Left forelimb (tissue), 1 donor: ENCODE data around the gene MTHFD1L.

Source experiments
- DNase-seq: peaks from one replicate; pipeline ENCODE4 v3.0.0-alpha.2; 2018; ENCODE audit warnings: low spot score

Gene MTHFD1L

DNA sequence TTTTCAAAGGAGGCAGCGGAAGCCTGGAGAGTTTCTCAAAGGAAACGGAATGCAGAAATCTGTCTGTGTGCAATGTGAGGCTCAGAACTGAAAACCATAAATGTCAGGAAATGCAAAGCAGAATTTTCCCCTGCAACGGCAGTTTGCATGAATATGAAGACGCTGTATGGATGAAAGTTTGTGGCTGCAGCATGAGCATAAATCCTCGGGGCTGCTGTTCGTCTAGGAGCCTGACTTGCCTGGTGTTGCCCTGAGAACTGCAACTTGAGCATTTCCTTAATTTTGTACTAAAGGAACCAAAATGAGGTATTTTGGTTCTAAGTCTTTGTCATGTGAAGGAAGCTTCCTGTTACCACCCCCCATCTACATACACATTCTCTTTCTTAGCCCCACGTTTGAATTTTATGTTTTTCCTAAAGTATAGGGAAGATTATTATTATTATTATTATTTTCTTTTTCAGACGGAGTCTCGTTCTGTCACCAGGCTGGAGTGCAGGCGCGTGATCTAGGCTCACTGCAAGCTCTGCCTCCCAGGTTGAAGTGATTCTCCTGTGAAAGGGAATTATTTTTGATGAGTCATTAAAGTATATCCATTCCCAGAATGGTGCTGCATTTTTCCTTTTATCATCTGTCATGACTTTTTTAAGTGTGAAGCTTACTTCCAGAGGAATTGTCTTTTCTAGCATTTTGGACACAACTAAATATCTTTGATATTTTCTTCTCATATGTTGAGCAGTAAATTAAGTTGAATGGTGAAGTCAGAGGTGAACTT is 33.1 kb downstream of the MTHFD1L start:
- DNase-seq: no peak

DNA sequence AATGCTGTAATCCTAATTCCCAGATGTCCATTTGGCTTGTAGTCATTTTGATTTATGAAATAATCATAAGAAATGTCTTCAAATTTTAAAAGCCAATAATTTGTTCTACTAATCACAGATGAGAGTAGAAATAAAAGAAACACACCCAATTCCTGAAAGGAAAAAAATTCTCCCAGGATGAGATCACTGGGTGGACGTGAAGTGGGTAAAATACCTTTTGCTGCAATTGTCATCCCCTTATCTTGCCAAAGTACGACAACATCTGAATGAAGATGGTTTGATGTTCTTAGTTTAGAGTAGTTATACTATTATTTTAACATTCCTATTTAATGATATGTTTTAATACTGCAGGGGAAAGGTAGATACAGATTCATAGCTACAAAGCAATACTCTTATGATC is 33.7 kb downstream of the MTHFD1L start:
- DNase-seq: no peak

DNA sequence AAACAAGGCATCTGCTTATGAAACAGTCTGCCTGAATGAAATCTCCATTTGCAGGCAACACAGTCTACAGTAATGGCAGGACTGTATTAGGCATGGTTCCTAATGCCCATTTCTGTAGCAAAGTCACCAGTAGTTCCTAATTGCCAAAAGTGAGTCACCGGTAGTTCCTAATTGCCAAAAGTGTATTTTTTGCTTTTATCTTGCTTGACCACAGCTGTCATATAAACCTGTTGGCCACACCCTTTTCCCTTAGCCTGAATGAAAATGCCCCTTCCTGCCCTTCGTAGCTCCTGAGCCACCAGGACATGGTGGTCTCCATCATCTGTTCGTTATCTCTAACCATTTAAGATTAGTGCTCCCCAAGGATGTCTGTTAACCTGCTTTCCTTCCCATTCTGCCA is 34.5 kb downstream of the MTHFD1L start:
- no peak for DNase-seq

DNA sequence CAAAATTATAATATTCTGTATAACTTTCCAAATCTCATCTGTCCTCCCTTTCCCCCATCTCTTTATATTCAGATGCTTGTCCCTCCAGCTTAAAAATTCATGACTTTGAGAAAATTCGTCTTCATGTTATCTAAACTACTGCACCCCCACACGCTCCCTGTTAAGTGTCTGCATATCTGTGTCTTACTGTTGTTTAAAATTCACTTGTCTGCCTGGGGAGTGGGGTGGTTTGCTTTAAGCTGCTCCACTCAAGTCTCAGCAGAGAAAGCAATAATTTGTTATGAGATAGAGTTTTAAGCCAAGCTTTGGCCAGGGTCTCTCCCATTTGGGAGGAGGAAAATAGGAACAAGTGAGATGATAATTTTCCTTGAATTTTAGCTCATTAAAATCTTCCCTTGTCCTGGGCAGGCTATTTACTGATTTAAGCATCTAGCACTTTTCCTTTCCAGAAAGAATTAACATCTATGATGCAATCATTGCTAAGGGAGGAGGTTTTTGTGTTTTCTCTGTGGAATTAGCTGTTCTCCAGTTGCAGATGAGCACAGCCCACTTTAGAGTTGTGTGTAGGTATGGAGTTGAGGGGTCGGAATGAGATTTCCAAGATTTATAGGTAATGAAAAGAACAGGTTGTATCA is 36.8 kb downstream of the MTHFD1L start:
- no peak for DNase-seq

DNA sequence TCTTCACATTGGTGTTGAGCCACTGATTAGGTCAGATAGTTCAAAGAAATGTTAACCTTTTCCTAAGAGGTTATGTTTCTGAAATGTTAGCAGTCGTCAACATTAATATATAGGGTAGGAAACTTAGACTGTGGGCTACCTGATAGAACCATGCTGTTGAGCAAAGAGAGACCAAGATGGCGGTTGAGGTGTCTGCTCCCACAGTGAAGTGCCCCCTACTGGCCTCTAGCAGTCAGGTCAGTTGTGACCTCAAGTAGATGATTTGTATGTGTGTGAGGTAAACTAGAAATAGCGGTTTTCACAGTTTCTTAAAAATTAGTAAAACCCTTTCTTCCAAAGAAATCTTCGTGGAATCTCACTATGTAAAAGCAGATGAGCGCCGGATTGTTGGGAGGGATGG is 40.3 kb downstream of the MTHFD1L start:
- DNase-seq: no peak

DNA sequence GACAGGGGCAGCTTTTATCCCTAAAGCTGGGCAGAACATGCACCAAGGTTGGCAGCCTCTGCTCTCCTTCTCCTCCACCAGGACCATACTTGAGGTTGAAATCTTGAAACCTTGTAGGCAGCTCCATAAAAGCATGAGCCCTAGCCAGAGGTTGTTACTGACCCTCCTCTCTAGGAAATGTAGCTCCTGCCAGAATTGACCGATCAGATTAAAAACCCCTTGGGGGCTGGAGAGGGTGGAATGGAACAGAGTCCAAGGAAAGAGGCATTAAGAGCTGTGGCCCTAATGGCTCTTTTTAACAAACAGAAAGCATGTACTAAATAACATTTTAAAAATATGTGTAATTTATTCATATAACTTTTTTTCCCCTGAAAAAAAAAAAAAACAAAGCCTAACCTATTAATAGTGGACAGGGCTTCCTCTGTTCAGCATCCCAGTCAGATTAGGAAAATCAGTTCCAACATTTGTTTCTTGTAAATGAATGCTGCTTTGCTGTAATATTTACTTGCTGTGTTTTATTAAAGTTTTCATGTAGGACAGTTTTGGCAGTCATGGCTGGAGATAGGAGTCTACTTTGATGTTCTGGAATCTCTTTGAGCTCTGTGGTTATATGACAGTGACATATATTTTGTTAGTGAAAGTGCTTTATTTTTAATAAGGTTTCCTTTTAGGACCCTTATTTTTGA is 41.3 kb downstream of the MTHFD1L start:
- no peak for DNase-seq

DNA sequence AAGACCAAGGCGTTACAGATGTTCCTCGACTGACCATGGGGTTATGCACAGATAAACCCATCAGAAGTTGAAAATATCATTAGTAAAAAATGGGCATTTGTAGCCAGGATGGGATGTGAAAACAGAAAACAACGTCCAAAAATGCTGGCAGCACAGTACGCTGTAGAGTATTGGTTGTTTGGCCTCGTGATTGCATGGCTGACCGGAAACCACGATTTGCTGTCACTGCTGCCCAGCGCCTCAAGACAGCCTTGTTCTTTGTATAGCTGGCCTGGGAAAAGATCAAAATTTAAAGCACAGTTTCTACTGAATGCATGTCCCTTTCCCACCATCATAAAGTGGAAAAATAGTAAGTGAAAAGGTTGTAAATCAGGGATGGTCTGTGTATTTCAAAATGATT is 41.9 kb downstream of the MTHFD1L start:
- no peak for DNase-seq

DNA sequence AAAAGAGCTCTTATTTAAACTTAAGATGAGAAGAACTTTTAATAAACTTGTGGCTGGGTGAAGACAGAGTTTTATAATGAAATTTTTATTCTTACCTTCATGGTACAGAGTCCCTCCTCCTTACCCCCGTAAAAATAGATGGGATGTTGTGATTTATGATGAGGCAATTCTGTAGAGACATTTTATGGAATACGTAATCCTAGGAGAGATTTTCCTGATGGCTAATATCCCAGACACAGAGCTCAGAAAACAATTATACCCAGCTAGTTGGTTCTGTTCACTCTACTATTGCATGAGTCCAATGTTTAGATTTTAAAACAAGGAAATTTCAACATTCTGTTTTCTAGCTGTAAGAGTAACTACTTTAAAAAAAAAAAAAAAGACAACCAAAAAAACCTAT is 43.4 kb downstream of the MTHFD1L start:
- no peak for DNase-seq

DNA sequence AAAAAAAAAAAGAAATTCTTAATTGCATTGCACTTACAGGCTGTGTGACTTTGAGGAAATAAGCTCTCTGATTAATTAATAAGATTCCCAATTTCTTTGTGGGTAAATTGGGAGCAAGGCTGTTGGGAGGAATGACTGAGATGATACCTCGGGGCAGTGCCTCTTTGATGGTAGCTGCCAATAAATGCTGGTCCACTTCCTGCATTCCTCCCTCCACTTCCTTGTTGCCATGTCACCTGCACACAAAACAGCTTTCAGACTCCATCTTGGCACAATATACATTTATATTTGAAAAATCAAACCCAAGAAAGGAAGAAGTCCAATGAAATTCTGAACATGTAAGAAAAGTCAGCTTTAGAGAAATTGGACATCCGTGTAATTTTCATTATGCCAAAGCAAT is 45.1 kb downstream of the MTHFD1L start:
- no peak for DNase-seq

DNA sequence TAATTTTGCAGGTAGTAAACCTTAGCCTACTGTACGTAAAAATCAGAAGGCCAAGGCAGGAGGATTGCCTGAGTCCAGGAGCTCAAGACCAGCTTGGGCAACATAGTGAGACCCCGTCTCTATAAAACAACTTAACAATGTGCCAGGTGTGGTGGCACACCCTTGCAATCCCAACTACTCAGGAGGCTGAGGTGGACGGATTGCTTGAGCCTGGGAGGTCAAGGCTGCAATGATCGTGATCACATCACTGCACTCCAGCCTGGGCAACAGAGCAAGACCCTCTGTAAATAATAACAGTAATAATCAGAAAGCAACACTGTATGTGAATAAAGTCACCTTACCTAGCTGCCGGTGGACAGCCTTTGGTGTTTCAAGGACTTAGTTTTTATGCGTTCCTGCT is 48.9 kb downstream of the MTHFD1L start:
- no peak for DNase-seq

DNA sequence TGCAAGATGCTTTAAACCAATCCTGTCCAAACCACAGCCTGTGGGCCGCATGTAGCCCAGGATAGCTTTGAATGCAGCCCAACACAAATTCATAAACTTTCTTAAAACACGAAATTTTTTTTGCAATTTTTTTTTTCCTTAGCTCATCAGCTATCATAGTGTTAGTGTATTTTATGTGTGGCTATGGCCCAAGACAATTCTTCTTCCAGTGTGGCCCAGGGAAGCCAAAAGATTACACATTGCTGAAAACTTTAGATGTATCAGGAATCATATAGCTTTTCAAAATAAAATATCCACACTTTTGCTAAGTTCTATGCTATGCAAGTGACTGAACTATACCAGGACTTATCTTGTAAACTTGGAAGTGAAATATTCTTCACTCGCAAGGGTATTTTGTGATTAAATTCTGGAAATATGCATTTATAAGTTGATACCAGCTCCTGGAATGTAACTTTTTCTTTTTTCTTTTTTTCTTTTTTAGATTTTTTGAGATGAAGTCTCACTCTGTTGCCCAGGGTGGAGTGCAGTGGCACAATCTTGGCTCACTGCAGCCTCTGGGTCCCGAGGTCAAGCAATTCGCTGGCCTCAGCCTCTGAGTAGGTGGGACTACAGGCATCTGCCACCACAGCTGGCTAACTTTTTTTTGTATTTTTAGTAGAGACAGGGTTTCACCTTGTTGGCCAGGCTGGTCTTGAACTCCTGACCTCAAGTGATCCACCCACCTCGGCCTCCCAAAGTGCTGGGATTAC is 49.8 kb downstream of the MTHFD1L start:
- DNase-seq: no peak

DNA sequence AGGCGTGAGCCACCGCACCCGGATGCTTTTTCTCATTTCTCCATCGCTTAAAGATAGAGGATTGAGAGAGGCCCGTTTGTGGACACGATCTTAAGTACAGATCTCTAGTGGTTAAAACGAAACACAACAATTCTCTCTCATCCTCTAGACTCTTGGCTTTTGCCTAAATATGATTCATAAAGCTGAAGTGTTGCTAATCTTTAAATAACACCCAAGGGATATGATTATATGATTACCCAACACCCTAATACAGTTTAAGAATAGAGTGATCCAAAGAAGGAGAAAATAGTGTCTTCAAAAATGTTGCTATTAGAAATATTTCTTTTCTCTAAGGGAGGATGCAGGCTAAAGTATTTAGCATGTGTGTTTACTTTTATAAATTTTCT is 50.4 kb downstream of the MTHFD1L start:
- DNase-seq: no peak

DNA sequence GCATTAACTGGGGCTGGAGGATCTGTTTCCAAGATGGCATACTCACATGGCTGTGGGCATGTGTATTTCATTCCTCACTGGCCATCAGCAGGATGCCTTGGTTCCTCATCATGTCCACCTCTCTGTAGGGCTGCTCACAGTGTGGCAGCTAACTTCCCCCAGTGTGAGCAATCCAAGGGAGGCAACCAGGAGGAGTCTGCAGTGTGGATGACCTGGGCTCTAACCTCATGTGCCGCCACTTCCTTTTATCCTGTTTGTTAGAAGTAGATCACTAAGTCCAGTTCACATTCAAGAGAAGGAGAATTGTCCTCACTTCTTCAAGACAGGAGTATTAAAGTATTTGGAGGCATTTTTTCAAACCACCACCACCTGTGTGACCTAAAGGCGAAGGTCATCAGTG is 54.4 kb downstream of the MTHFD1L start:
- DNase-seq: no peak

DNA sequence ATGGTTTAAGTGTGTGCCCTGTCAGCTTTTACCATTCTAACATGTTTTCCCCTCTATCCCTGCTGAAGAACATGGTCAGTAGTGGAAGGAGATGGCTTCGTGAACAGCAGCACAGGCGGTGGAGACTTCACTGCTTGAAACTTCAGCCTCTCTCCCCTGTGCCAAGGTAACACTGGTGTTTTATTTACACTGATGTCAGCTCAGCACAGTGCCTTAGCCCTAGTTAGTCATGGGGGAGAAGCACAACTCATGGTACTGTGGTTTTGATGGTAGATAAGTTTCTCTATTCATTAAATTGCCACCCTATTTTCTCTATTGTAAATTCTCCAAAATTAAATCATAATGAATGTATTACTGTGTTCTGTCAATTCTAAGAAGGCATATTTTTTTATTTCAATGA is 56.6 kb downstream of the MTHFD1L start:
- no peak for DNase-seq

DNA sequence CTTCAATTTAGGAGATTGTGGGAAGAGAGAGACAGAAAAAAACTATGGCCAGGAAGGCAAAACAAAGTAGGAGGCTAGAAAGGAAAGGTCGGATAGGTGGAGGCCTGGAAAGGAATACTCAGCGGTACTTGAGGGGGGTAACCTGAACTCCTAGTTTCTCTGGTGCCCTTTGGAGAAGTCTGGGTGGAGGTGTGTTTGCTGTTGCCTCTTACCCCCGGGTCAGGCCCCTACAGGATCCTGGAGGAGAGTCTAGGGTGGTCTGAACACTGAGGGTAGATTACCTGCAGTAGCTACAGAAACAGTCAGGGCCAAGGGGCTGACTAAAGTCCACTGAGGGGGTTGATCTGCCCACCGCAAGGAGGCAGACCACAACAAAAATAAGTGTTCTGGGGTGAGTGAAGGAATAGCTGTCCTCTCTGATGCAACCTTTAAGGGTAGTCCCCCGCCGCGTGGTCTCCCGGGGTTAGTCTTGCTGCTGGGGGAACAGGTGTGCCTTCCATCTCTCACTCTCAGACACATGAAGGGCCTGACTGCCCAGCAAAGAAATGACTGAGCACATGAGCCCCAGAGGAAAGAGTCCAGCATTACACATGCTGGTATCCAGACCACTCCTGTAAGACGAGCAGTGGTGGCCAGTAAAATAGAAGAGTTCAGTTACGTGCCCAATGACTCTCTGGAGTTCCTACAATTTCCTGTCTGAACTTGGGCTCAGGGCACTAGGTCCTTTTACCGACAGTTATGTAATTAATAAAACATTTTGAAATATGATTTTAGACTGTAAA is 59.5 kb downstream of the MTHFD1L start:
- no peak for DNase-seq

DNA sequence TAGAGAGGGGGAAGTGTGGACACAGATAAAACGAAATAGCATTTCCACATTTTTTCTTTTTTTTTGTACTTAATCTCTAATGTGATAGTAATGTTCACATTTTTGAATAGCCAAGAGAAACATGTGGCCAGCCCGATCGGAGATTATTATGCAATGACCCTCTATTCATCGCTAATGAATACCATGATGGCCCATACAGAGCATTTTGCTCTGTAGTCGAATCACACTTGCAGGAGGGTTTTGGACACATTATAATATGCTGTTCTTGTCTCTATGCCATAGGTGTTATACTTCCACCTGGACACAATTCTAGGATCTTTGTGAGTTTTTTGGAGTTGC is 60.1 kb downstream of the MTHFD1L start:
- DNase-seq: no peak

DNA sequence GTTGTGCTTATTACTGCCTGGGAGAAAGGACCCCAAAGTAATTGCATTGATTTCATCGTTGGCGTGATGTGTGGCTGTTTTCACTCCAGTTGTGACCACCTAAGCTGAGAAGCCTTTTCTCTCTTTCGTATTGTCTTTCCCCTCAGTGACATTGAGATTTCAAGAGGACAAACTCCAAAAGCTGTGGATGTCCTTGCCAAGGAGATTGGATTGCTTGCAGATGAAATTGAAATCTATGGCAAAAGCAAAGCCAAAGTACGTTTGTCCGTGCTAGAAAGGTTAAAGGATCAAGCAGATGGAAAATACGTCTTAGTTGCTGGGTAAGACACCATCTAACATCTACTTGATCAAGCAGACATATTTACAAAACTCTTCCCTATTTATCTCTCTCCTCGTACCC is 60.5 kb downstream of the MTHFD1L start:
- DNase-seq: no peak

DNA sequence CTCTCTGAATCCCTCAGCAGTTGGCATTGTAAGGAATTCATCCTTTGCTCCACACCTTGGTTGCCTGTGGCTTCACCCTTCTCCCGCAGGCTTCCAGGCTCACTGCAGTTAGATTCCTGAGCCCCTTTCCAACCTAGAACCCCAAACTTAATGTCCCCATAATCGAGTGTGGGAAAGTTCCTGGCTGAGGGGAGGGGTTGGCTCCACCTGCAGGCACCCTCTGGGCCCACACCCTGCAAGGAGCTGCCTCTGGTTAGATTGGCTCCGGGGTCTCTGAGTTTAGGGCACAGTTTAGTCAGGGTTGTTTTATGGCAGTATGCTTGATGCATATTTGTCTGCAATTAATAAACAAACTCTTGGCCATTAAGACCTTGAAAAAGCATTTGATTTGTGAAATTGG is 63.4 kb downstream of the MTHFD1L start:
- DNase-seq: peak; percentile 17

DNA sequence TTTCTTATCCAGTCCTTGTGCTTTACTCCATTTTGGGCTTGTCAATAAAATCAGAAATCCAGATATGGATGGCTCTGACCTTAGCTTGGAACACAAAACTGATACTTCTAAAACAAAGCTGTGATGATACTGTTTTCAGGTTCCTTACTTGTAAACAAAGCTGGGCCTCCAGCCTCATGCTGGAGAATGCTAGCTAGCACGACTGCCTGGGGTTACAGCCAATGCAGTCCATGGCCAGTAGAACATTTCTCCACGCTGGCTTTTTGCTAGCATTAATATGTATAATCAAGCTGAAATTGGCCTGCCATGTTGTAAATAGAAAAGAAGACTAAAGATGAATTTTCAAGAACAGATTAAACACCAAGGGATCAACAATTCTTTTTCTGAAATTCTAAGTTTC is 63.9 kb downstream of the MTHFD1L start:
- peak; percentile 4 for DNase-seq

DNA sequence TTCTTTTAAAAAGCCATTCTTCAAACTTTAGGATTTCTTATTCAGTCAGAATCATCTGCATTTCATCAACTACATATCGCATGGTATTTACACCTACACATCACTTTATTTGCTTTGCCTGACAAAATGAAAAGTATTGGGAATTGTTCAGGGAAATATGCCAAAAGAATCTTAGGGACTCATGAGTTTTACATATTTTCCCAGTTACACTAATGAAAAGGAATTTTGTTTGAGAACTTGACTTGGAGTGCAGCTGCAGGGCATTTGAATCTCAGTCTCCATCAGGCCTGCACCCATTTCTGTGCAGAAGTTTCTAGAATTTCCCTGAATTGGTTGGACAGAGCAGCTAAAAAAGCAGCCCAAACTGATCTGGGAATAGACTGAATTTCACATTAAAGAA is 65.3 kb downstream of the MTHFD1L start:
- no peak for DNase-seq

DNA sequence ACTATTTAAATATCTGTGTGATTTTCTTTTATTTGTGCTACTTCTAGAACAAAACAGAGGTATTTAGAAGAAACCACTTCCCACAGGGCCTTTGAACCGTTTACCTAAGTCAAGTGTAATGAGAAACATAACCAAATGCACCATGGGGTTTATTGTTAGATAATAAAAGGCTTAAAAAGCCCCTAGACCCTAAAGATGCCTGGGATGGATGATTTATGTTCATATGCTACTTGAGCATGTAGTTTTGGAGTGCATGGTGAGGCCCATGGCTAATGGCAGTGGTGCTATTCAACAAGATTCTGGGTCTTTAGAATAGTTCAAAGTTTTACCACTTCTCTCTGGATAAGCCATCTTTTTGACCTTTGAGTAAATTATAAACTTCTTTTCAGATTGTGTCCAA is 65.9 kb downstream of the MTHFD1L start:
- DNase-seq: no peak

DNA sequence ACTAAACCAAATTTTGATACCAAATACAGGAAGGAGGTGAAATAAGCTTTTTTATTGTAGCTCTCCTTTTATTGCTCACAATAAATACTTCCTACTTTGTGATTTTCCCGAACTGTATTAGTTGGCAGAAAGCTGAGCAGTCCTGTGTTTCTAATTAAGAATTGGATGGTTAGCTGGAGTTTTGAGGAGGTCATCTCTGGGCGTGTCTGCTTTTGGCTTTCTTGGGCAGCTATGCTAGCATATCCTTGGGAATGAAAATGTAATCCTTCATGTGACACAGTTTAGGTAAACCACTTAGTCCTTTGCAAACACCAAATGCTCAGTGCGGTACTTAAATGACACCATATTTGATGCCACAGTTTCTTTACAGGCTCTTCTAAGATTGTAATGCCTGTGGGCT is 67.5 kb downstream of the MTHFD1L start:
- DNase-seq: no peak
